Measurements from ENCODE around the gene TBX5.

Gene TBX5
- total RNA-seq = 0 reads per million in 2 experiments

- DNase-seq (ENCODE audit: low read depth) = no peak
Observed at GRCh38 chr12:114405519-114406271, at the start of gene TBX5. TBX5 (minus strand) TSS chr12:114406144; CDS start chr12:114403898, 2,246 bp downstream.

- no peak for DNase-seq (ENCODE audit: low read depth)
Observed at GRCh38 chr12:114451657-114452056, 45.7 kb upstream of the TBX5 start.

DNA sequence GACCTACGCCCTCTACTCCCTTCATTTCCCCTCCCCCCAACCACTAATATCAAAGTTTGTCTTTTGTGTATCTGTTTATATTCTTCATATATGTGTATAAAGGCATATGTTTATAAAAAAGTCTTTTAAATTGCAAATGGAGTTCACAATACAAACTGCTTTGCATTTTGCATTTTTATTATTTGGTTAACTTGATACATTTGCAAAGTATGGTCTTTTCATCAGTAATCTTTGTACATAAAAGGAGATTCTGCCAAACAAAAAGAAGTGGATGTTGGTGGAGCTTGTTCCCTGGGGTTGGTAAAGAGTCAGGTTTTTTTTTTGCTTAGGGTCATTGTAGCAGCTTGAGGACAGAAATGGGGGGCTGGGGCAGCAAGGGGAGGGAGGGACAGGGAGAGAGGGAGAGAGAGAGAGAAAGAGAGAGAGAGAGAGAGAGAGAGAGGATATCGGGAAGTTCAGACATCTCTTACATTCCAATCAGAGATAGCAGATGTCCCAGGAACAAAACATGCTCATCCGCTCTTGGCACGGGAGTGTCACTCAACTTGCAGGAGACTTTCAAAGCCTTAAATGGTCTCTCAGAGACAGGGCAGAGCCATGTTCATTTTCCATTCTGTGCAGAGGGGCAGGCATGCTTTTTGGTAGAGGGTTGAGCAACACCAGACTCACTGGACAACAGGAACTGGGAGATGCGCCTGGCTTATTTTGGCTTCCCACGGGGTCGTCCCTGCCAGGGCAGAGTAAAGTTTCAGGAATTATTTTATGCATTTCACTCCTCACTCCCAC is 44.8 kb upstream of the TBX5 start:
- no peak for DNase-seq (ENCODE audit: low read depth)

DNA sequence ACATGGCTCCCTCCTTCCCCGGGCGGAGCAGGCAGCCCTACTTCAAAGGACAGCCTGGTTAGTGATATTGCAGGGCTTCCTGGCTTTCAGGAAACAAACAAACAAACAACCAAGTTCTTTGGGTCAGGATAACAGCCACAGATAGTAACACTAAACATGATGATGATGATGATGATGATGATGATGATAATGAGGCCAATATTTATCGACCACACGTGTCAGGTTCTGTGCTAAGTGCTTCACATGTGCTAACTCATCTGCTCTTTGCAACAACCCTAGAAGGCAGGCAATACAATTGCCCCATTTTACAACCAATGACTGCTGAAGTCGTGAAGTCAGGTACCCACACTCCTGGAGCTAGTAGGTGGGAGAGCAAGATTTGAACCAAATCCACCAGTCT is 44.1 kb upstream of the TBX5 start:
- DNase-seq (ENCODE audit: low read depth) = no peak

GRCh38 chr12:114448618-114448933 is 42.6 kb upstream of the TBX5 start:
- no peak for DNase-seq (ENCODE audit: low read depth)

DNA sequence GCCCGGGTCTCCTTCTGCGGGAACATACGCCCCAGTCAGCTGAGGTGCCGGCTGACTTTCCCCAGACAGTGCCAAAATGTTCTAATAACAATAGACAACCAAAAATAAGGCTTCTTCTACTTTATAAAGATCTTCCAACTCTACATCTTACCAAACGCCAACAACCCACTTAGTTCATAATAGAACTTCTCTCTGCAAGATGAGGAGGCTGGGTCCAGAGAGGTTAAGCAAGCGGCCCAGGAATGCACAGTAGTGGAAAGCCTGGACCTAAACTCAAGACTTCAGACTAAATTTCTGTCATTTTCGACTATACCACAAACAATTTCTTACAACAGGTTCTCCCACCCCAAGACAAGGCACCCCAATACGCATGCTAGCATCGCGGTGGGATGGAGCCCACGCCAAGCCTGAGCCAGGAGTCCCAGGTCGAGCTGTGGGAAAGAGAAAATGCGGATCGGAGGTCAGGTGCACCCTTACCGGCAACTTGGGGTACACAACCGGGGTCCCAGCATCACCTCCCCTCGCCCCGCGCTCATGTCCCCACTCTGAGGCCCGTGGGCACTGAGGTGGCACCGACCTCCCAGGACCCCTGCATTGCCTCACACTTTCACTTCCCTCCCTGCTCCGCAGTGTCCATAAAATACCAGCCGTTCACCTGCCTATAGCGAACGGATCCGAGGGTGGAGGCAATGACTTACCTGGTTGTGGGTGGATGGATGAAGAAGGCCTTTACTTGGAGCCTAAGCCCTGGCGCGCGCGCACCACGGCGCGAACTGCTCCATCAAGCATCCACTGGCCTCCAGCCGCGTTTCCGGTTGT is 42.1 kb upstream of the TBX5 start:
- no peak for DNase-seq (ENCODE audit: low read depth)

GRCh38 chr12:114447274-114447716 is 41.4 kb upstream of the TBX5 start:
- DNase-seq (ENCODE audit: low read depth) = no peak

GRCh38 chr12:114445401-114446323 is 39.7 kb upstream of the TBX5 start:
- DNase-seq (ENCODE audit: low read depth) = no peak

GRCh38 chr12:114444422-114445279 is 38.7 kb upstream of the TBX5 start:
- DNase-seq (ENCODE audit: low read depth) = no peak

DNA sequence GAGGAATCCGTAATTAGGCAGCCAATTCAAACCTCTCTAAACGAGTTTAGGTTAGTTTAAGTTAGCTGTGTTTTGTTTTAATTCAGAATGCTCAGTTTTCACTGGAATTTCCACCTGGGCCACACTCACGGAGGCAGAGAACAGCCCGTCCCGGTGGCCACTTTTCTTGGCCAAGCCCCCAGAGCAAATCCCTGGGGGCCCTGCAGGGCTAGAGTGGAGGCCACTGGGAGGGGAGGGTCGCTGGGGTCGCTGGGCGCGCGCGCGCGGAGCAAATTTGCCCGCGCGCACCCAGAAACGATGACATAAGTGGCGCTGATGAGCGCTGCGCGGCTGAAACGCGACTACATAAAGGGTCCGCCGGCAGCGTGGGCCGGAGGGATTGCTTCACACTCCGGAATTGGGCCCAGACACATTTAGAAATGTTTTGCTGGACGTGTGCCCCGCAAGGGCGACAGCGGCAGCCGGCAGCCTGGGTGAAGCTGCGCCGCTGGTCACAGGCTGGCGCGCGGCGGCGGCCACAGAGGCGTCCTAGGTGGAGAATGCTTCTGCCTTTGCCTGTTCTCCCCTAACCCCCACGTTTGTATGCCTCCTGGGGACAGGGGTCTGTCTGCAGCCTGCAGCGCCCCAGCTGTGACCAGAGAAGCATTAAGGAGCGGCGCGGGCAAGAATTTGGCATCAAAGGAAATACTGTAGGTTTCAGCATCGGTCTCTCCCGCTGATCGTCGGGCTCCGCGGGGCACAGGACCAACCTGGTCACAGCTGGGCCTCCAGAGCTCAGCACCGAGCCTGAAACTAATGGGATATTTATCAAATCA is 37.9 kb upstream of the TBX5 start:
- no peak for DNase-seq (ENCODE audit: low read depth)

GRCh38 chr12:114442578-114442977 is 36.6 kb upstream of the TBX5 start:
- no peak for DNase-seq (ENCODE audit: low read depth)

- DNase-seq (ENCODE audit: low read depth) = no peak
Observed at GRCh38 chr12:114441545-114441944, 35.6 kb upstream of the TBX5 start.

GRCh38 chr12:114441039-114441383 is 35.1 kb upstream of the TBX5 start:
- no peak for DNase-seq (ENCODE audit: low read depth)

DNA sequence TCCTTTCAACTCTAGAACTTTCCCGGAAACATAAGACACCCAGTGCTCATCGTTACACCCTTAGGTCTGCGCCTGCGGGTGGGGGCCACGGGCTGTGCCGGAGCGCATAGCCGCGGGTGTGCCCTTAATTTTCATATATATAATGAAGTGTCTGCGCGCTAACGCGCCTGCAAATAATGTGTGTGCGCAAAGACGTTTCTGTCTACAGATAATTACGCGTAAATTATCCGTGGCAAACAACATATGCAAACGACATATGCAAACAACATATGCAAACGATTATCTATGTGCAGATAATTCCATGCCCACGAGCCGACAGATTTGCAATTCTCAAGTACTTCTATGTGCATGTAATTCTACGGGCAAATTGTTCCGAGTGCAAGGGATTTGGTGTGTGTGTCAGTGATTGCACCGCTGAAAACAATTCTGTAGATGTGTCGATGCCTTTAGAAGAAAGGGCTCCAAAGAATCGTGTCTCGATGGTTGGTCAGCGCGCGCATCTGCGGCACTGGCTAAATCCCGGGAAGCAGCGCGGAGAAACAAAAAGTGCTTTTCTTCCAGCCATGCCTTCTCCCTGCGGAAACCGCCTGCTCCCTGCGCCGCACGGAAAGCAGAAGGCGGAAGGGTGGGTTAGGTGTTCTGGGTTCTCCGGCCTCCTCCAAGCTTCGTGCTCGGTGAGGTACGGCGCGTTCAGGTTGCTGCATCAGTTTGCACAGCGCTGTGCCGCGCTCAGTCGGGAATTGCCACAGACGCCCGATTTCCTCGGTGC is 34.5 kb upstream of the TBX5 start:
- no peak for DNase-seq (ENCODE audit: low read depth)

DNA sequence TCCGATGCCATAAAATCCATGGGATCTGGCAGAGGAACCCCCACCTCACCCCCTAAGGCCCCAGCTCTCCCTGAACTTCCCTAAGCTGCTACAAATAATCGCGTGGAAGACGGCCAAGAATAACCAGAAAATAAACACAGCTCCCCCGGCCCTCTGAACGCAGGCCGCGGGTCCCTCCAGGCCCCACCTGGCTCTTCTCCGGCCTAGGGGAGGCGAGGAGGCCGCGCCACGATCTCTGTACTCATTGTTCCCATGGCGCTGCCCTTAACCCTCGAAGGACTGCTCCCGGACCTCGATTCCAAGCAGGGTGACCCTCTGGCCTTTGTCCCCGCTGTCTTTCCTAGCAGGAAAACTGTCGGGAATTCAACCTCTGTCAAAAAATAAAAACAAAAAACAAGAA is 33.9 kb upstream of the TBX5 start:
- DNase-seq (ENCODE audit: low read depth) = no peak

GRCh38 chr12:114439261-114439683 is 33.3 kb upstream of the TBX5 start:
- no peak for DNase-seq (ENCODE audit: low read depth)

GRCh38 chr12:114438635-114439256 is 32.8 kb upstream of the TBX5 start:
- no peak for DNase-seq (ENCODE audit: low read depth)

- no peak for DNase-seq (ENCODE audit: low read depth)
Observed at GRCh38 chr12:114434341-114434740, 28.4 kb upstream of the TBX5 start.
